ENCODE data around the gene CACUL1. TPM values are rescaled to one million over a fixed set of nuclear protein-coding genes. Genes with fewer than 3 reads are reported as not detected.

CACUL1 gene
- total and polyA plus RNA-seq, 2 of the 13 experiments (the other 11 are each of a cell fraction or from before 2014, with no cell fraction given): 14.2 to 31.0 TPM

- H3K4me3 ChIP-seq (replicated peaks in 1 of 3; ENCODE audit: insufficient read depth in 1 of 3, low read depth in 2 of 3, low read length in 3 of 3): no peak overlapping the region
- no peak overlapping the region for H3K9ac ChIP-seq (ENCODE audit: insufficient read depth, low read depth, low read length)
- no peak for TF ChIP-seq DR1 (CRISPR knock-in tag; IDR thresholded peaks at IDR 0.05)
- TF ChIP-seq REXO4 (CRISPR knock-in tag; IDR thresholded peaks at IDR 0.05; ENCODE audit: borderline replicate concordance): no peak
- TF ChIP-seq ZBTB4 (CRISPR knock-in tag; IDR thresholded peaks at IDR 0.05; ENCODE audit: borderline replicate concordance): no peak
- TF ChIP-seq ZNF569 (CRISPR knock-in tag; IDR thresholded peaks at IDR 0.05; ENCODE audit: borderline replicate concordance): no peak
- no peak for TF ChIP-seq CHCHD3 (CRISPR knock-in tag; IDR thresholded peaks at IDR 0.05)
- TF ChIP-seq KDM1A (CRISPR knock-in tag; IDR thresholded peaks at IDR 0.05): no peak
- TF ChIP-seq SMAD1 (CRISPR knock-in tag; IDR thresholded peaks at IDR 0.05; ENCODE audit: borderline replicate concordance, low read depth): no peak
- TF ChIP-seq THAP7 (CRISPR knock-in tag; IDR thresholded peaks at IDR 0.05): no peak
- no peak for TF ChIP-seq MYC (CRISPR knock-in tag; IDR thresholded peaks at IDR 0.05; ENCODE audit: borderline replicate concordance)
- TF ChIP-seq ZNF788 (CRISPR knock-in tag; IDR thresholded peaks at IDR 0.05; ENCODE audit: borderline replicate concordance): no peak
- ATAC-seq (no peak), DNase-seq (ENCODE audit: low spot score) (no peak), FAIRE-seq (no peak)
- whole genome bisulfite sequencing (ENCODE audit: low lambda C conversion rate): 94% methylated on average over 2 of the region's 2 CpGs
- no peaks in the 10 kb centered on the region for H3K9me3 ChIP-seq (ENCODE audit: low read length)
- peaks cover 42% of the 10 kb centered on the region for H3K4me1 ChIP-seq (ENCODE audit: insufficient read depth, low read length)
- no peak overlapping the region for H3K4me2 ChIP-seq (ENCODE audit: low read depth, low read length)
- H2AFZ ChIP-seq (ENCODE audit: low read length): no peak overlapping the region
- no peaks in the 10 kb centered on the region for H3K36me3 ChIP-seq (replicated peaks in 1 of 2; ENCODE audit: control insufficient read depth in 1 of 2, insufficient read depth in 2 of 2, low read length in 2 of 2)
- H3K27ac ChIP-seq (ENCODE audit: extremely low read length, insufficient read depth, low read length): no peak overlapping the region
- POLR2A ChIA-PET: no interaction called here
- intact Hi-C loops (cut with micrococcal nuclease; ENCODE audit: unreplicated experiment): no loop called here
- in situ Hi-C loops (cut with HindIII; ENCODE audit: extremely low pct_ligation_motif_present, low pct_unique_long_range_greater_than_20kb): no loop called here
- CTCF ChIA-PET (ENCODE audit: low intra/inter-chr PET ratio, low total read pairs): no interaction called here
- H4K20me1 ChIP-seq (ENCODE audit: insufficient read depth, low read length): peaks cover 32% of the 10 kb centered on the region
- H3K27me3 ChIP-seq (ENCODE audit: control insufficient read depth in 1 of 2, insufficient read depth in 2 of 2, low read length in 2 of 2): no peaks in the 10 kb centered on the region
- BruUV-seq (replicated peaks): no TSS peak
- peaks cover 84% of the 10 kb centered on the region for H3K79me2 ChIP-seq (ENCODE audit: insufficient read depth, low read length)
Observed at GRCh38 chr10:118742032-118742431, 12.7 kb downstream of the CACUL1 start.

All from HepG2 (cell line).